Gastrocnemius medialis (tissue), 4 donors: Measurements from ENCODE around the gene METTL21C. TPM values are rescaled to one million over a fixed set of nuclear protein-coding genes. Genes with fewer than 3 reads are reported as not detected.

Experiments used
- ATAC-seq, 2 donors: fragments of 150-250 bp; one replicate each; pipeline ENCODE4 v1.9.1; 2016
- DNase-seq, 2 donors: peaks; one replicate each; pipeline ENCODE4 v3.0.0-alpha.2; 2019
- H3K27ac ChIP-seq, 4 donors: fragments of 200-600 bp; sonication (generic); 1 replicate in 1 of 4; 2 replicates in 3 of 4; pipeline ENCODE4 v1.5.1; 2016 to 2018; ENCODE audit warnings: mild to moderate bottlenecking in 2 of 4, moderate library complexity in 1 of 4
- H3K27me3 ChIP-seq, 3 donors: fragments of 200-600 bp; sonication (generic) in 2 of 3; 1 replicate in 1 of 3; 2 replicates in 2 of 3; pipeline versions ENCODE4 v1.5.1 to v1.6.0; 2016 to 2019; ENCODE audit warnings: mild to moderate bottlenecking in 1 of 3, moderate library complexity in 1 of 3
- H3K36me3 ChIP-seq, 2 donors: fragments of 200-600 bp; sonication (generic) in 1 of 2; one replicate each; pipeline ENCODE4 v1.5.1; 2017 to 2018
- H3K4me1 ChIP-seq, 2 donors: fragments of 200-600 bp; sonication (generic) in 1 of 2; one replicate each; pipeline ENCODE4 v1.5.1; 2016 to 2017; ENCODE audit warnings: mild to moderate bottlenecking in 2 of 2
- H3K4me3 ChIP-seq, 4 donors: fragments of 200-600 bp; sonication (generic) in 3 of 4; 1 replicate in 1 of 4; 2 replicates in 3 of 4; pipeline ENCODE4 v1.5.1; 2016 to 2019; ENCODE audit warnings: mild to moderate bottlenecking in 2 of 4
- H3K9me3 ChIP-seq, 3 donors: fragments of 200-600 bp; sonication (generic) in 2 of 3; 1 replicate in 1 of 3; 2 replicates in 2 of 3; pipeline ENCODE4 v1.5.1; 2016 to 2019
- CTCF ChIP-seq, 5 experiments: fragments of 450-650 bp in 3 of 5; fragments of 200-600 bp in 2 of 5; sonication (generic) in 2 of 5; IDR thresholded peaks in 4 of 5; conservative IDR thresholded peaks in 1 of 5; 1 replicate in 4 of 5; 2 replicates in 1 of 5; pipeline ENCODE4 v1.5.1; 2016 to 2019; ENCODE audit warnings: antibody characterized with exemption in 5 of 5, mild to moderate bottlenecking in 3 of 5, moderate library complexity in 3 of 5
- POLR2A ChIP-seq, 2 donors: fragments of 450-650 bp; IDR thresholded peaks; one replicate each; pipeline ENCODE4 v1.6.1; 2017; ENCODE audit warnings: antibody characterized with exemption in 2 of 2, mild to moderate bottlenecking in 2 of 2, moderate library complexity in 2 of 2
- in situ Hi-C, 4 donors: fragments of 200-750 bp; cut with MboI; loops; one replicate each; pipeline versions ENCODE4 v1.15.0 to v1.8.0; 2017; ENCODE audit warnings: low sequenced_read_pairs in 4 of 4
- intact Hi-C: fragments of 100-400 bp; cut with DNase I; formaldehyde crosslinking; loops from one replicate; pipeline ENCODE4 v1.15.1; 2023; ENCODE audit warnings: low total_unique reads
- total RNA-seq, 4 donors: library from RNA; depleted of rRNA; stranded (reverse); fragments of >200 nt; gene quantifications; one replicate each; pipeline versions ENCODE4 v1.1.0 to v1.2.3, GENCODE V29; 2016

The METTL21C gene
- total RNA-seq, 4 donors from 2014 or later = 2.2 TPM; not detected in 3

- Histone ChIP-seq H3K27ac (no peak overlapping the region), H3K9me3 (no peaks in the 10 kb centered on the region), H3K27me3 (no peaks in the 10 kb centered on the region), H3K36me3 (peaks cover 1 to 63% of the 10 kb centered on the region in 2 donors), H3K4me3 (no peak overlapping the region), H3K4me1 (no peaks in the 10 kb centered on the region)
- in situ Hi-C loops = no loop called here
- intact Hi-C loops = no loop called here
- no peak for TF ChIP-seq POLR2A (IDR thresholded peaks at IDR 0.05)
- no peak for TF ChIP-seq CTCF (IDR thresholded peaks at IDR 0.05 in 4 of 5, conservative IDR thresholded peaks at IDR 0.05 in 1 of 5)
- no peak for ATAC-seq
- no peak for DNase-seq
Observed at GRCh38 chr13:102651392-102651791, 43.5 kb downstream of the METTL21C start.

- H3K27ac ChIP-seq = no peak overlapping the region
- H3K4me3 ChIP-seq = no peak overlapping the region
- TF ChIP-seq CTCF (IDR thresholded peaks at IDR 0.05 in 4 of 5, conservative IDR thresholded peaks at IDR 0.05 in 1 of 5) (no peak), POLR2A (IDR thresholded peaks at IDR 0.05) (no peak)
- no peaks in the 10 kb centered on the region for H3K27me3 ChIP-seq
- DNase-seq (no peak), ATAC-seq (no peak)
- H3K4me1 ChIP-seq = peaks cover 0 to 3% of the 10 kb centered on the region in 2 donors
- in situ Hi-C loops = no loop called here
- peaks cover 2 to 64% of the 10 kb centered on the region in 2 donors for H3K36me3 ChIP-seq
- no peaks in the 10 kb centered on the region for H3K9me3 ChIP-seq
- intact Hi-C loops = no loop called here
Observed at GRCh38 chr13:102650444-102650843, 44.4 kb downstream of the METTL21C start.

GRCh38 chr13:102648046-102648445 lies 46.8 kb downstream of the METTL21C start:
- no peak for ATAC-seq
- in situ Hi-C loops (no loop called here), intact Hi-C loops (no loop called here)
- TF ChIP-seq POLR2A (IDR thresholded peaks at IDR 0.05) (no peak), CTCF (IDR thresholded peaks at IDR 0.05 in 4 of 5, conservative IDR thresholded peaks at IDR 0.05 in 1 of 5) (no peak)
- no peaks in the 10 kb centered on the region for H3K27me3 ChIP-seq
- peaks cover 2 to 73% of the 10 kb centered on the region in 2 donors for H3K36me3 ChIP-seq
- DNase-seq = no peak
- H3K27ac ChIP-seq = no peak overlapping the region
- no peak overlapping the region for H3K4me3 ChIP-seq
- peaks cover 0 to 7% of the 10 kb centered on the region in 2 donors for H3K4me1 ChIP-seq
- no peaks in the 10 kb centered on the region for H3K9me3 ChIP-seq

GRCh38 chr13:102645701-102646100 lies 49.1 kb downstream of the METTL21C start:
- Histone ChIP-seq H3K4me3 (no peak overlapping the region), H3K36me3 (peaks cover 2 to 75% of the 10 kb centered on the region in 2 donors), H3K9me3 (no peaks in the 10 kb centered on the region), H3K27ac (no peak overlapping the region), H3K27me3 (no peaks in the 10 kb centered on the region), H3K4me1 (peaks cover 7 to 17% of the 10 kb centered on the region in 2 donors)
- in situ Hi-C loops (no loop called here), intact Hi-C loops (no loop called here)
- no peak for TF ChIP-seq POLR2A (IDR thresholded peaks at IDR 0.05)
- TF ChIP-seq CTCF (IDR thresholded peaks at IDR 0.05 in 4 of 5, conservative IDR thresholded peaks at IDR 0.05 in 1 of 5) = no peak
- DNase-seq = no peak
- no peak for ATAC-seq

GRCh38 chr13:102643656-102644055 lies 51.2 kb downstream of the METTL21C start:
- peaks cover 2 to 64% of the 10 kb centered on the region in 2 donors for H3K36me3 ChIP-seq
- ATAC-seq = no peak
- intact Hi-C loops (loop anchor here (2.0 kb wide), 1 partner anchor 17 kb away; no protein-coding TSS in a partner anchor), in situ Hi-C loops (no loop called here)
- H3K4me1 ChIP-seq = peaks cover 7 to 17% of the 10 kb centered on the region in 2 donors
- DNase-seq = no peak
- H3K4me3 ChIP-seq = no peak overlapping the region
- no peaks in the 10 kb centered on the region for H3K27me3 ChIP-seq
- TF ChIP-seq POLR2A (IDR thresholded peaks at IDR 0.05) (no peak), CTCF (IDR thresholded peaks at IDR 0.05 in 4 of 5, conservative IDR thresholded peaks at IDR 0.05 in 1 of 5) (no peak)
- no peaks in the 10 kb centered on the region for H3K9me3 ChIP-seq
- H3K27ac ChIP-seq = no peak overlapping the region
